HG03571 (cell line): ENCODE measurements around the gene AGAP1.
"Not testable (repeated sequence)": the region's sequence is repeated elsewhere in the genome, so short reads cannot be mapped to it uniquely, and the experiment has no call there.

Experiments
- ATAC-seq: cut with Tn5 transposase; IDR thresholded peaks from one replicate; pipeline ENCODE4 v1.9.1; 2021; ENCODE audit not compliant: unreplicated experiment

Gene AGAP1

GRCh38 chr2:235752846-235753245, 259.0 kb downstream of the AGAP1 start:
- no peak for ATAC-seq

- no peak for ATAC-seq
Measured at GRCh38 chr2:235754357-235755207, 260.7 kb downstream of the AGAP1 start.

GRCh38 chr2:235756491-235756890, 262.6 kb downstream of the AGAP1 start:
- no peak for ATAC-seq

DNA sequence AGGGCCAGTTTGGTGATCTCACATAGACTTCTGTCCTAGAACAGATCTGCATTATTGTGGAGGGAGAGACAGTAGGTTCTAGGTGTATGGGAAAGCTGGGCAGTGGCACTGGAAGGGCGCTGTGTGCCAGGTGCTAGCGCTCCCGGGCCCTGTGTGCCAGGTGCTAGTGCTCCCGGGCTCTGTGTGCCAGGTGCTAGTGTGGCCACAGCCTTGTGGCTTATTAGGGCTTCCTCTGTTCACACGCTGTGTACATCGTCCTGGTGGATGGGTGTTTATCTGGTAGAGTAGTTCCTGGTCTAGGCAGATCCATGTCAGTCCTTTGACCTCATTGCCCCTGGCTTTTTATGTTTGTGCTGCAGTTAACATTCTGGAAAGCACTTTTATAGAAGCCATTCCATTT, 263.4 kb downstream of the AGAP1 start:
- ATAC-seq = no peak

- no peak for ATAC-seq
Measured at GRCh38 chr2:235757640-235758039, 263.8 kb downstream of the AGAP1 start.

GRCh38 chr2:235762832-235763598, 269.2 kb downstream of the AGAP1 start:
- ATAC-seq = no peak

DNA sequence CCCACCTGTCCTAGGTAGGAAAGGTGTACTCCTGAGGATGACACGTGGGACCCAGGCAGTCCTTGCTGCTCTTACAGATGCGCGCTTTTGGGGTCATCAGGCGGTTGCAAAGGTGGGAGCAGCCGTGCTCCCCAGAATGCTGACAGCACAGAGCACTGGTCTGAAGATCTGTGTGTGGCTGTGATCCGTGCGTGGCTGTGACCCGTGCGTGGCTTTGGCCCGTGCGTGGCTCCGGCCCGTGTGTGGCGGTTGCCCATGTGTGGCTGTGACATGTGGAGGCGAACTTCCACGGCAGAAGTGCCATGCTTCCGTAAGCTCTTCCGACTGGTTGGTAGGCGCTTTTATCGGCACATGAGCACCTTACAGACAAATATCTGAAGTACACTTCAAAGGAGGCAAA, 270.0 kb downstream of the AGAP1 start:
- ATAC-seq = no peak

GRCh38 chr2:235764478-235764877, 270.6 kb downstream of the AGAP1 start:
- ATAC-seq = not testable (repeated sequence)

DNA sequence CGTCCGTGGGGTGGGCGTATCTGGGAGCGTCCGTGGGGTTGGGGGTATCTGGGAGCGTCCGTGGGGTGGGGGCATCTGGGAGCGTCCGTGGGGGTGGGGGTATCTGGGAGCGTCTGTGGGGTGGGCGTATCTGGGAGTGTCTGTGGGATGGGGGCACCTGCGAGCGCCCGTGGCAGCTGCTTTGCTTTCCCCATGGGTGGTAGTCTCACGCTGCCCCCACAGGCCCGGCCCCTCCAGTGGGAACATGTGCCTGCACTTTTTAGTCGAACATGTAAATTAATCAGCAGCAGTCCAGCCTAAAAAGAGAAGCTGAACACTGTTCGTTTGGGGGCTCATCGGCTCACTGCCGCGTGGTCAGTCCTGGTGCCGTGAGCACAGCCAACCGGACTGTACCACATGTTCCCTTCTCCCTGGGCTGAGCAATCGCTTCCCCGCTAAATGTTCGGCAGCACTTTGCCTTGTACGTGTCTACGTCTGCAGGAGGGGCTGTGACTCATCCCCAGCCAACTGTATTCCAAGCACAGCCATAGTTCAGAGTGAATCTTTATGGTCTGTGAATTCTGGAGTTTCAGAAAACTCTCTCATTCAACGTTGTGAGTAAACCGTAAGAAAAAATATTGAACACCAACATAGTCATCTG, 271.5 kb downstream of the AGAP1 start:
- no peak for ATAC-seq

DNA sequence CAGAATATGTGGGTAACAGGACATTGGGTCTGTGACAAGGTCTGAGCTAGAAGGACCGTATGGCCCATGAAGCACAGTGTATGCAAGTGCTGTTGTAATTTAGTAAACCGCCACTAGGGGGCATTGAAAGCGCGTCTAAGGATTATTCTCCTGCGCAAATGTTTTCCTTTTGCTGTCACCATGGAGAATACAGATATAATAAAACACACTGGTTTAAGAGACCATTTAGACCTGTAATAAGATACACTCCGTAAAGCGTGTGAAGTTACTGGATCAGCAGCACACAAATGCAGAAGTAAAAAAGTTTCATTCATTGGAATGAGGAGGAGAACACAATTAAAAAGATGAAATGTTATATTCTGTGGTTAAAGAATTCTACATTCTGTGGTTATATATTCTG, 272.4 kb downstream of the AGAP1 start:
- ATAC-seq = no peak

DNA sequence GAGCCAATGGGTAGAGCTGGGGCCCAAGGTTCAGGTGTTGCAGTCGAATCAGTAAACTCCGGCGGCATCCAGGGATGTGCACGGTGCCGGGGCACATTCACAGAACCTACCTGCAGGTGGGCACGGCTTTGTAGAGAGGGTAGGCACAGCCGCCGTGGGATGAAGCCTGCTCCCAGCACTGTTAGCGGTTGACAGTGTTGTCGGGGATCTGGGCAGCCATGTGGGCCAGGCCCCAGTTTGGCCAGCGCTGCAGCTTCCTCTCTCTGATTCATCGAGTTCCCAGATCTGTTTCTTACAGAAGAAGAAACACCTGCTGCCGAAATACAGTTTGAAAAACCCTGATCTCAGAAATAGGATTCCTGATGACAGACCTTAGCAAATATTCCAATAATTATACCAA, 274.8 kb downstream of the AGAP1 start:
- no peak for ATAC-seq

DNA sequence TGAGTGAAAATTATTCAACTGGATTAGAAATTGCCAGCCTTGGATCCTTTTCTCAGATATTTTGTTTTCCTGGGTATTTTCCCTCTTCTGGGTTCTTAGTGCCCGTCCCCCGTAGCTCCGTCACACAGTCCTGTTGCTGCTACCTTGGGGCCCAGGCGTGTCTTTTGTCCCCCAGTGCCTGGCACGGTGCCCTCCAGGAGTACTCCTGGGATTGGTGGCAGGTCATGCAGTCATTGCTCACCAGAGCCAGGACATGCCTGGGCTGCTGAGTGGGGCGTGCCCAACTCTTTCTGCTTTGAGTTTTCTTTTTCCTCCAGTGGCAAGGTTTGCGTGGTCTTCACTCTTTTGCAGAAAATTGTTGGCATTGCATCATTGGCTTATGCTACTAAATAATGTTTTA, 275.2 kb downstream of the AGAP1 start:
- no peak for ATAC-seq

- ATAC-seq = no peak
Measured at GRCh38 chr2:235770909-235771820, 277.3 kb downstream of the AGAP1 start.

DNA sequence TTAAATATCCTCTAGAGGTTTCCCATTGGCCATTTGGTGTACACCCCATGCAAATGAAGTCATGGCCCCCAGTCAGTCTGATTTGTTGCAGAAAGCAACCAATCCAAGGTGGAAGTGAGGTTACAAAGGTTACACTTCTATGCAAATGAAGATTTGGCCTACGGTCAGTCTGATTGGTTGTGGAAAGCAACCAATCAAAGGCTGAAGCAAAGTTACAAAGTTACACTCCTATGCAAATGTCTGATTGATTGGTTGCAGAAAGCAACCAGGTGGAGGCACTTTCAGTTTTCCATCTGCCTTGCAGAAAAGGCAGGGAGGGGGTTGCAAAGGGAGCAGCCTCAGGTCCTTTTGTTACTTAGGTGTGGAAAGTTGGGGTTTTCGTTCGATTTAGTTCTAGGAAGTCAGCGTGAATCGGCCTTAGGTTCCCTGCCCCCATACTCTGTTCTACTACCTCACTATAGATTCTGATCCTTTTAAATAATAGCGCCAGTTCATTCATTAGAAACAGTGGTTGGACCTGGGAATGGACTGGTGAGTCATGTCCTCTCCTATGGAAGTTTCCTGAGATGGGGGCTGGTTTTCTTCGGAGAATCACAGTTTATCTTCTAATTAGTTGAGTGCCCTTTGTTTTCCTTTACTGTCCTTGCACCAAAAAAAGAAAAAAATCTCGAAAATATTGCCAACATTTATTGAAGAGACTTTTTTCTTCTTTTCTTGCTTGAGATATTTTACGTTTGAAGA, 279.5 kb downstream of the AGAP1 start:
- ATAC-seq = no peak

GRCh38 chr2:235774153-235774870, 280.5 kb downstream of the AGAP1 start:
- no peak for ATAC-seq

DNA sequence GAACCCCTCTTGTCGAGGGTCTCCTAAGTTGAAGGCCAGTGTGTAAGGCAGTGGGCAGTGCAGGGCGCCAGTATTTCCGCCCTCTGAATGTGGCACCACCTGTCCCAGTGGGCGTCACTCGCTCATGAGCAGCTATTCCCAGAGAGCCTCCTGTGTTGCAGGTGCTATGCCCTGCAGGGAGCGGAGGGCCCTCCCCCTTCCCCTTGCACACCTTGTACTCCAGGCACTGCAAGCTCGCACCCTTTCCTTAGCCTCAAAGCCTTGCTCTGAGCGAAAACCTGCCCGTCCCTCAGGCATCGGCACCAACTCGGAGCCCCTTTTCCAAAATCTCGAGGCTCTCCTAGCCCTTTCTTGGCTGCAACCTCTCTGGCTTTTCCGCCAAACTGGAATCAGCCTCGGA, 282.7 kb downstream of the AGAP1 start:
- ATAC-seq = no peak

- no peak for ATAC-seq
Measured at GRCh38 chr2:235779444-235779896, 285.6 kb downstream of the AGAP1 start.

DNA sequence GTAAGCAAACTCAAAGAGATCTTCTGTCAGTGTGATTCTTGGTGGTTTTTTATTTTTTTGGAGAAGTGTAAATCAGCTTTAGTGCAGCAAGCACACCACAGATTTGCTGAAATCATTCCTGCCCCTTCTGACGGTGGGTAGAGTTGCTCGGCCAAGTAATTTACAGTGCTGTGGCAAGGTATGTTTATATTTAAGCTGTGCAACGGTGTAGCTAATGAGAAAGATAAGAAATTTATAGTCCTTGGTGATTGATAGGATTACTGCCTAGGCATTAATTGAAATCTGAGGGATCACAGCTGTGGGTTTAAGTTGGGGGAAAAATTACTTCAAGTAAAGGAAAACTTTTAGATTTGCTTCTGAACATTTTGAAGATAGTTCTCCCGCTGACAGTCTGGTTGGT, 286.6 kb downstream of the AGAP1 start:
- ATAC-seq = no peak

DNA sequence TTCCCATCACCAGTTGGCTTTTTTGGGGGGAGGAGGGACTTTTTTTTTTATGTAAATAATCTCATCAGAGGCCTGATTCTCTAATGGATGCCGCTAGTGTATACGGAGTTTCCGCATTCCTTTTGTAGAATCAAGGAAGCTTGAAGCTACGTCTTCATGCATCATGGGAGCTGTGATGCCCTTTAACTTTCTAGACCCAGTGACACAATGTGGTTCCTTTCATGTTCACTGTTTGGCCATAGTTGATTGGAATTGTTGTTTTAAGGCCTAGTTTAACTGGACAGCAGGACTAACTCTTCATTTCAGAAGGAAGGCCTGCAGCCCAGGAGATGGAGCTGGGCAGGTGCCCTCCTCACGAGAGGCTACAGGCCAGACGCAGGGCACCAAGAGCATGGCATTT, 287.9 kb downstream of the AGAP1 start:
- ATAC-seq = no peak
